ENCODE data around the gene TOX3.

TOX3 gene

DNA sequence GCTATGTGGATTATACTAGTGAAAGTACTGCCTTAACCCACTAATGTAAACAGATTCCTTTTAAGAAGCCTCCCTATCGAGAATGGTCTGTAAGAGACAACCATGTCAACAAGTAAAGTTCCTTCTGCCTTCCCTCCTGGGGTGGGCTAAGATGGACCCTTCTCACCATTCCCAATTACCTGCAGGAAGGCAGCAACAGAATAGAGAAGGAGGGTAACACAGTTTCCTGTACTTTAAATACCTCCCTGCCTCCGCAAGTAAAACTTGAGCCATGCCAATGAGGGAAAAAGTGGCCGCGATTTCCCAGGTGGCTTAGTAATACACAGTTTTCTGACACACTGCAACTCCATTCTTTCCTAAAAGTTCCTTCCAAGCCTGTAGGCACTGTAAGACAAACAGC lies 45.2 kb downstream of the TOX3 start:
- Histone ChIP-seq H3K4me3 (ENCODE audit: low read depth, low read length) (no peak overlapping the region), H3K9me3 (ENCODE audit: control insufficient read depth, insufficient read depth, low read depth, low read length) (no peaks in the 10 kb centered on the region), H3K36me3 (ENCODE audit: control insufficient read depth, insufficient read depth, low read length) (no peaks in the 10 kb centered on the region), H3K27ac (ENCODE audit: low read depth, low read length) (no peak overlapping the region), H3K9ac (ENCODE audit: low read length) (no peak overlapping the region), H3K4me1 (ENCODE audit: control insufficient read depth, insufficient read depth, low read length) (peaks cover 24% of the 10 kb centered on the region), H3K27me3 (ENCODE audit: control insufficient read depth, insufficient read depth, low read length) (no peaks in the 10 kb centered on the region)

DNA sequence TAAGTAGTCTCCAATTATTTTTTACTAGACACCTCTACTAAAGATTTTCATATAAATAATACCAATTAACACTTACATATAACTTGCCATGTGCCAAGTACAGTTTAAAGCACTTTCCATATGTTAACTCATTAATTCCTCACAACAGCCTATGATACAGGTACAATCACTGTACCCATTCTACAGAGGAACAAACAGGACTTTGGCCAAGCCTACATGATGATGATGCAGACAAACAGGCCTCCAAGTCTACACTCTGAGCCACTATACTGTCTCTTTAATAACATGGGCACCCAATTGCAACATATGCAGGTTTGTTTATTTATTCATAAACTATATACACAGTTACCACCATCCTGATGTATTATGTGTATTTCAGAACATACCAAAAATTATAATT lies 46.0 kb downstream of the TOX3 start:
- H3K4me1 ChIP-seq (ENCODE audit: control insufficient read depth, insufficient read depth, low read length): peaks cover 26% of the 10 kb centered on the region
- no peaks in the 10 kb centered on the region for H3K9me3 ChIP-seq (ENCODE audit: control insufficient read depth, insufficient read depth, low read depth, low read length)
- H3K4me3 ChIP-seq (ENCODE audit: low read depth, low read length): no peak overlapping the region
- H3K36me3 ChIP-seq (ENCODE audit: control insufficient read depth, insufficient read depth, low read length): no peaks in the 10 kb centered on the region
- no peak overlapping the region for H3K27ac ChIP-seq (ENCODE audit: low read depth, low read length)
- H3K27me3 ChIP-seq (ENCODE audit: control insufficient read depth, insufficient read depth, low read length): no peaks in the 10 kb centered on the region
- H3K9ac ChIP-seq (ENCODE audit: low read length): no peak overlapping the region

GRCh38 chr16:52499060-52499440 lies 47.9 kb downstream of the TOX3 start:
- Histone ChIP-seq H3K9me3 (ENCODE audit: control insufficient read depth, insufficient read depth, low read depth, low read length) (no peaks in the 10 kb centered on the region), H3K27ac (ENCODE audit: low read depth, low read length) (no peak overlapping the region), H3K36me3 (ENCODE audit: control insufficient read depth, insufficient read depth, low read length) (no peaks in the 10 kb centered on the region), H3K27me3 (ENCODE audit: control insufficient read depth, insufficient read depth, low read length) (no peaks in the 10 kb centered on the region), H3K4me3 (ENCODE audit: low read depth, low read length) (no peak overlapping the region), H3K9ac (ENCODE audit: low read length) (no peak overlapping the region), H3K4me1 (ENCODE audit: control insufficient read depth, insufficient read depth, low read length) (peaks cover 26% of the 10 kb centered on the region)

DNA sequence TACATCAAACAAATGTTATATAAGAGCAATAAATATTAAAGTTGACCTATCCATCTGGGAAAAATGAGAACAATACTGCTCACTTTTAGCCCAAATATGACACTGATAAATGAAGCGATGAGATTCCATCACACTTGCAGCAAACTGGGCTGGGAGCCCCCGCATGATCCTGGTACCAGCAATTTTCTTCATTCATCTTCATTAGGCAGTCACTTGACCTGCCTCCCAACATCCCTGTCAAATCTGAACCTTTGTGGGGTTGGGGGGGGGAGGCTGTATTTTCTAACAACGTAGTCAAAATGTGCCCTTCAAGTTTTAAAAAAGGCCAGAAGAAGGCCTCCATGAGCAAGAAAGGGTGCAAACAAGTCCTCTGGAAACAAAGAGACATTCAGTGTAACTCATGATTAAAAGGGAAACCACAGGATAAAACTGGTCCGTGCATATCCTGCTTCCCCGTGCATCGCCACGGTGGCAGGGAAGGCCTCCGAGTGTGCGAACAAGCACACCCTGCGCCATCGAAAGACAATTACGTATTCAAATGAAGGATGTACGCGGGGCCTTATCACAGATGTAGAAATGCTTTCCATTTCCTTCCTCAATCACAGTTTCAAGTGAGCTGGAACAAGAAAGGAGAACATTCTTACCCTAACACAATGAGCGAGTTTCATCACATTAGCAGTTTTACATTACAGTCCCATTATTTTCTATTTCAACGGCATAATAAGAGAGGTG lies 48.4 kb downstream of the TOX3 start:
- no peaks in the 10 kb centered on the region for H3K9me3 ChIP-seq (ENCODE audit: control insufficient read depth, insufficient read depth, low read depth, low read length)
- no peak overlapping the region for H3K27ac ChIP-seq (ENCODE audit: low read depth, low read length)
- H3K27me3 ChIP-seq (ENCODE audit: control insufficient read depth, insufficient read depth, low read length): no peaks in the 10 kb centered on the region
- peaks cover 26% of the 10 kb centered on the region for H3K4me1 ChIP-seq (ENCODE audit: control insufficient read depth, insufficient read depth, low read length)
- no peak overlapping the region for H3K9ac ChIP-seq (ENCODE audit: low read length)
- no peaks in the 10 kb centered on the region for H3K36me3 ChIP-seq (ENCODE audit: control insufficient read depth, insufficient read depth, low read length)
- H3K4me3 ChIP-seq (ENCODE audit: low read depth, low read length): no peak overlapping the region

GRCh38 chr16:52497067-52497816 lies 49.7 kb downstream of the TOX3 start:
- no peak overlapping the region for H3K4me3 ChIP-seq (ENCODE audit: low read depth, low read length)
- H3K4me1 ChIP-seq (ENCODE audit: control insufficient read depth, insufficient read depth, low read length): peaks cover 26% of the 10 kb centered on the region
- H3K27me3 ChIP-seq (ENCODE audit: control insufficient read depth, insufficient read depth, low read length): no peaks in the 10 kb centered on the region
- H3K27ac ChIP-seq (ENCODE audit: low read depth, low read length): no peak overlapping the region
- no peaks in the 10 kb centered on the region for H3K36me3 ChIP-seq (ENCODE audit: control insufficient read depth, insufficient read depth, low read length)
- H3K9ac ChIP-seq (ENCODE audit: low read length): no peak overlapping the region
- H3K9me3 ChIP-seq (ENCODE audit: control insufficient read depth, insufficient read depth, low read depth, low read length): no peaks in the 10 kb centered on the region

DNA sequence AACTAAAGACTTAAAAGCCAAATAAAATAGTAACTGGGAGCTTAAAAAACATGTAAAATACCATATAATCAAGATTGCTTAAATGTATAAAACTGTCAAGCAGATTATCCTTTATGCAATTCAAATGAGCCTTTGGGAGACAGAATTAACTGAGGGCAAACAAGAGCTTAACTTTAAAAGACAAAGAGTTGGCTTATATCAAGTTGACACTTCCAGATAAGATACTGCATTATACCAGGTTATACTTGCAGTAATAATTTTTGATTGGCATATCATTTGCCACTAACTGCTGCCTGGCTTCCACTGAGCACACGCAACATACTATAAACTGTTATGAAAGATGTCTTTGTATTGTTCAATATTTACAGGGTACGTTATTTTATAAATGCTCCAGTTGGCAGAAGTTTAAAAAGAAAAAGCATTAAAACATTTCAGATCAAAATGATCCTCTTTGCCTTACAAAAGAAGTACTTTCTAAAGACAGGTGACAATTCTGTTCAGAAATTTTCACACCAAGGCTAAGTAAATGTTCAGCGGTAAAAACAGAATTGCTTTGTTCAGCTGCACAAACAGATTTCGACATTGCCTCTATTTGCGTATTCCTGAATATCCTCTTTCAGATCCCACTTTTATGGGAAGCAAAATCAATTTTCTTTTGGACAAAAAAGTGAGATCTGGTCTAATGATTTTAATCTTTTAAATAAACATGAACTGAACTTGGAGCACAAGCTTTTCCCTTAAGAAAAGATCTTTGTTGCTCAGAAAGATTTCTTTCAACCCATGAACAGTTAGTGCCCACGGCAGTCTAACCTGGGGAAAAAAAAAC lies 50.7 kb downstream of the TOX3 start:
- H3K27me3 ChIP-seq (ENCODE audit: control insufficient read depth, insufficient read depth, low read length): no peaks in the 10 kb centered on the region
- no peaks in the 10 kb centered on the region for H3K9me3 ChIP-seq (ENCODE audit: control insufficient read depth, insufficient read depth, low read depth, low read length)
- H3K4me3 ChIP-seq (ENCODE audit: low read depth, low read length): no peak overlapping the region
- no peak overlapping the region for H3K9ac ChIP-seq (ENCODE audit: low read length)
- H3K36me3 ChIP-seq (ENCODE audit: control insufficient read depth, insufficient read depth, low read length): no peaks in the 10 kb centered on the region
- H3K4me1 ChIP-seq (ENCODE audit: control insufficient read depth, insufficient read depth, low read length): peaks cover 20% of the 10 kb centered on the region
- no peak overlapping the region for H3K27ac ChIP-seq (ENCODE audit: low read depth, low read length)

- H3K9ac ChIP-seq (ENCODE audit: low read length): no peak overlapping the region
- H3K4me1 ChIP-seq (ENCODE audit: control insufficient read depth, insufficient read depth, low read length): peaks cover 17% of the 10 kb centered on the region
- no peaks in the 10 kb centered on the region for H3K9me3 ChIP-seq (ENCODE audit: control insufficient read depth, insufficient read depth, low read depth, low read length)
- no peak overlapping the region for H3K27ac ChIP-seq (ENCODE audit: low read depth, low read length)
- no peaks in the 10 kb centered on the region for H3K36me3 ChIP-seq (ENCODE audit: control insufficient read depth, insufficient read depth, low read length)
- H3K27me3 ChIP-seq (ENCODE audit: control insufficient read depth, insufficient read depth, low read length): no peaks in the 10 kb centered on the region
- no peak overlapping the region for H3K4me3 ChIP-seq (ENCODE audit: low read depth, low read length)
Observed at GRCh38 chr16:52494621-52495020, 52.3 kb downstream of the TOX3 start.

DNA sequence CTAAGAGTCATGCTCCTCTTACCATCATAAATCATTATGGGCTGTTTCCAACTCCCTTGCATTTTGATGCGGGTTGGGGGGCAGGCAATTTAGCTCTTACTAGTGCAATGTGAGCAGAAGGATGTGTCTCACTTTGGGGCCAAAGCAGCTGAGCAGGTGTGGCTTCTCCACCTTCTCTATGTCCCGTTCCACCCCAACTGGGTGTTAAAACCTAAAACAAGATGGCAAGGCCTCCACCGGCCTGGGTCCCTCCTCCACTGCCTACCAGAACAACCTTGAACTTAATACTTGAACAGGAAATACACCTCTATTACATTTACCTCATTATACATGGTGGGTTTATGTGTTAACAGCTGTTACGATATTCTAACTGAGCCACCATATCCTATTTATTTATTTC lies 52.8 kb downstream of the TOX3 start:
- no peak overlapping the region for H3K4me3 ChIP-seq (ENCODE audit: low read depth, low read length)
- H3K36me3 ChIP-seq (ENCODE audit: control insufficient read depth, insufficient read depth, low read length): no peaks in the 10 kb centered on the region
- H3K9ac ChIP-seq (ENCODE audit: low read length): no peak overlapping the region
- peaks cover 13% of the 10 kb centered on the region for H3K4me1 ChIP-seq (ENCODE audit: control insufficient read depth, insufficient read depth, low read length)
- H3K27ac ChIP-seq (ENCODE audit: low read depth, low read length): no peak overlapping the region
- H3K9me3 ChIP-seq (ENCODE audit: control insufficient read depth, insufficient read depth, low read depth, low read length): no peaks in the 10 kb centered on the region
- no peaks in the 10 kb centered on the region for H3K27me3 ChIP-seq (ENCODE audit: control insufficient read depth, insufficient read depth, low read length)

GRCh38 chr16:52492789-52493357 lies 54.1 kb downstream of the TOX3 start:
- Histone ChIP-seq H3K36me3 (ENCODE audit: control insufficient read depth, insufficient read depth, low read length) (no peaks in the 10 kb centered on the region), H3K27me3 (ENCODE audit: control insufficient read depth, insufficient read depth, low read length) (no peaks in the 10 kb centered on the region), H3K4me1 (ENCODE audit: control insufficient read depth, insufficient read depth, low read length) (peaks cover 6% of the 10 kb centered on the region; the same call in 1 of the 2 replicates), H3K9me3 (ENCODE audit: control insufficient read depth, insufficient read depth, low read depth, low read length) (no peaks in the 10 kb centered on the region), H3K9ac (ENCODE audit: low read length) (no peak overlapping the region), H3K4me3 (ENCODE audit: low read depth, low read length) (no peak overlapping the region), H3K27ac (ENCODE audit: low read depth, low read length) (no peak overlapping the region)

GRCh38 chr16:52491216-52491615 lies 55.7 kb downstream of the TOX3 start:
- Histone ChIP-seq H3K27me3 (ENCODE audit: control insufficient read depth, insufficient read depth, low read length) (no peaks in the 10 kb centered on the region), H3K4me1 (ENCODE audit: control insufficient read depth, insufficient read depth, low read length) (no peaks in the 10 kb centered on the region), H3K9me3 (ENCODE audit: control insufficient read depth, insufficient read depth, low read depth, low read length) (no peaks in the 10 kb centered on the region), H3K9ac (ENCODE audit: low read length) (no peak overlapping the region), H3K27ac (ENCODE audit: low read depth, low read length) (no peak overlapping the region), H3K4me3 (ENCODE audit: low read depth, low read length) (no peak overlapping the region), H3K36me3 (ENCODE audit: control insufficient read depth, insufficient read depth, low read length) (no peaks in the 10 kb centered on the region)

All from HUES6 (cell line).